HG03520 (cell line): ENCODE measurements around the gene P3H1.

Experiments
- ATAC-seq: cut with Tn5 transposase; IDR thresholded peaks from one replicate; pipeline ENCODE4 v1.9.1; 2021; ENCODE audit warnings: mild to moderate bottlenecking, moderate library complexity; ENCODE audit not compliant: unreplicated experiment

Gene P3H1

DNA sequence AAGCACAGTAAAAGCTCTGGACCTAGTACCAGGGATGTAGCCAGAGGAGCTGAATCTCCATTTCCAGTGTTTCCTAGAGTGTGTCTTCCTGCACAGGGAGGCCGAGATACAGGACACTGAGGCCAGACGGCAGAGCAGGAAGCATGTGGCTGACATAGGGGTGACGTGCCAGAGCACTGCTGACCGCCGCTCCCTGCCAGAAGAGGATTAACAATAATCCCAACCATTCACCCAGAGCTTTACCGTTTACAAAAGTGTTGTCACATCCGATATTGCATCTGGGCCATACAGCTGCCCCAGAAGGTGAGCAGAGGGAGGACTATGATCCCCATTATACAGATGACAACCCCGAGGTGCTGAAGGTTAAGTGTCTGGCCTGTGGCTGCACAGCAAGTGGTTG lies 21.0 kb downstream of the P3H1 start:
- no peak for ATAC-seq

DNA sequence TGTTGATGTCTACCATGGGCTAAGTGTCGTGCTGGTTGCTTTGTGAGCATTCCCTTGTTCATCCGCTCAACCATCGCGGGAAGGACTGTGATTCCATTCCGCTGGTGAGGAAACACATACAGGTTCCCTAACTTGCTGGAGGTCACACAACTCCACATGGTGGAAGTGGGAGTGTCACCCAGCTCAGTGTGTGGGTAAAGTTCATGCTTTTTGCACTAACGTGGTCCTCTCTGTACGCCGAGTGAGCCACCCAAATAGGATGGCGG lies 22.7 kb downstream of the P3H1 start:
- ATAC-seq, result no peak

DNA sequence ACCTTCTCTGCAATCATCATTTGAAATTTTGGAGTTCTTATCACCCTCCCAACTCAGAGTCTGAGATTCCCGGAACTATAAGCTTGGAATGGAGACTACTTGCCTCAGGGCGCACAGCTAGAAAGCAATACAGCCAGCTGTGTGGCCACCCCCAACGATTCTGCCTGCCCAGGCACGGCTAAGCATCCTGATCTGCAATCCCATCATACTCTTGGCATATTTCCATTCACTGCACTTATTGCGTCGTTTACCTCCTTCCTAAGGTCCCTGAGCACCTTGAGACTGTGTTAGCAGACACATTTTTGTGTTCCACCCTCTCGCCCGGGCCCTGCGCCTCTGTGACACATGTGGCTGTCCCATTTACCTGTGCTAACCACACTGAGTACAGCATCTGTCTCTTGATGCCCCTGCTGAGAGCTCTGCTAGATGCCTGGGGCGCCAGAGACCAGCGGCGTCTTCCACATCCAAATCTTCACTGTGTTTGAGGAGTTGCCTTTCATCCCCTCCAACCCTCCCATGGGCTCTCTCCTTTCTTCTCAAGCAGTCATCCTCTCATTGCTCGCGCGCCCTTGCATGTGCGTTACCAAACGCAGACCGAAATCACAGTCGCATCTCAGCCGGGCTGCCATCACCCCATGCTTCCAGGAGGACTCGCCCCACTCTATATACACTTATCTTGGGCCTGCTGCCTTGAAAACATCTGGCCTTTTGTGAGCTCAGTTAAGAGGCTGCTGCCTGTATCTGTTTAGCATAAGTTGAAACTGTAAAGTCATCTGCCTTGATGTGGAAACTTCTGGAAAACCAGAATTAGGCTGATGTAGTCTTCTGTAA lies 23.3 kb downstream of the P3H1 start:
- no peak for ATAC-seq

DNA sequence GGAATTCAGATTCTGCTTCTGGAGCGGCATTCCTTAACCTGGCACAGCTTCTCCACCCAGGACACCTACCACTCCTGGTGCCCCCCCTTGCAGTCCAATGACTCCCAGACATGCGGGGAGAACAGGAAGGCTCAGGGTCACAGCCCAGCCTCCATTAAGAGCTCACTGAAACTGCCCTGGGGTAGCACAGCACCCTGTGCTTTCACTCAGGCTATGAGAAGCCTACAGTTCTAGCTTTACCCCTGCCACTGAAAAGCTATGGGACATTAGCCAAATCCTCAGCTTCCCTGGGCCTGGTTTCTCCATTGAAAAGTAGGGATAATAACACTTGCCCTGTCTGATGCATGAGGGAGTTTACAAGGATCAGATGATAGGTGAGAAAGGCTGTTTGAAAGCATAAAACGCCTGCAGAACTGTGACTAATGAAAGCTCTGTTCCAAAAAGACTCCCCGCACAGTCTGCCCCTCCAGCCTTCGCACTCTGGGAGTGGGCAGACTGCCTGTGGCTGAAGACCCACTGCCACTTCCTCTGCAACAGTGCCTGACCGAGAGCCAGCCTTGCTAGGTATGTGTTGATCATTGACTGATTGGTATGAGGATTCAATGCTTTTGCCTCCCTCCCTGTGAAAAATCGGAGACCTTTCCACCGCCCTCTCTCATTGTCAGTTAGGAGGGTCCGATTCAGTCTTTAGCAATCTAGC lies 24.1 kb downstream of the P3H1 start:
- ATAC-seq, result no peak

DNA sequence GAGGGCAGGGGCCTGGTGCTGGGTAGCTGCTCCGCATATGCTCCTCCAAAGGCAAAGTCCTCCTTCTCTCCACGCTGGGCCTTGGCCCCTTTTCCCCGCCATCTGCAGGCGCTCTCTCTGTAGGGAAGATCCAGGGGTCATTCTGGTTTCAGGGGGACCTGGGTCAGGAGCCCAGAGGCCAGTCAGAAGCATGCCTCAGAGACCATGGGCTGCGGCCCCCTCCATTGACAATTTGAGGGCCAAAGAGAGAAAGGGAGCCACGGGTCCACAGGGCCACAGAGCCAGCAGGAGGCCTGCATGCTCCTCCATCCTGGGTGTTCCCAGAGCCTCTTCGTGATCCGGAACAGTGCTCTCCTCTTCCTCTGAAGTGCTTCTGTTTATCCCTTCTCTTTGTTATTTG lies 24.7 kb downstream of the P3H1 start:
- ATAC-seq, result no peak

DNA sequence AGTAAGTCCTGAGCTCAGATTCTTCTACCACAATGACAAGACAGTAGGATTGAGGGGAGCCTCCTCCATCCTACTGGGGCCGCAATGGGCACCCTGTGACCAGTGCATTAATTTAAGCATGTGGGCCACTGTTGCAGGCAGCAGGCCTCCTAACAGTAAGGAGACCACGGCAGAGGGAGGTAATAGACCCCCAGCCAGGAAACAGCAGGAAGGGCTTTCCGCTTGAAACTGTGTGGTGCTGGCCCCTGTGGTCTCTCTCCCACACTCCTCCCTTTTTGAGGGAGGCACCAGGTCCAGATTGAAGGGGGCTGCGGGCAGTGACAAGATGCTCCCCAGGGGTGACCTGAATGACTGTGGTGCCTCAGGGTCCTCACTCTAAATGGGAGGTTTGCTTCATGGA lies 25.1 kb downstream of the P3H1 start:
- no peak for ATAC-seq

DNA sequence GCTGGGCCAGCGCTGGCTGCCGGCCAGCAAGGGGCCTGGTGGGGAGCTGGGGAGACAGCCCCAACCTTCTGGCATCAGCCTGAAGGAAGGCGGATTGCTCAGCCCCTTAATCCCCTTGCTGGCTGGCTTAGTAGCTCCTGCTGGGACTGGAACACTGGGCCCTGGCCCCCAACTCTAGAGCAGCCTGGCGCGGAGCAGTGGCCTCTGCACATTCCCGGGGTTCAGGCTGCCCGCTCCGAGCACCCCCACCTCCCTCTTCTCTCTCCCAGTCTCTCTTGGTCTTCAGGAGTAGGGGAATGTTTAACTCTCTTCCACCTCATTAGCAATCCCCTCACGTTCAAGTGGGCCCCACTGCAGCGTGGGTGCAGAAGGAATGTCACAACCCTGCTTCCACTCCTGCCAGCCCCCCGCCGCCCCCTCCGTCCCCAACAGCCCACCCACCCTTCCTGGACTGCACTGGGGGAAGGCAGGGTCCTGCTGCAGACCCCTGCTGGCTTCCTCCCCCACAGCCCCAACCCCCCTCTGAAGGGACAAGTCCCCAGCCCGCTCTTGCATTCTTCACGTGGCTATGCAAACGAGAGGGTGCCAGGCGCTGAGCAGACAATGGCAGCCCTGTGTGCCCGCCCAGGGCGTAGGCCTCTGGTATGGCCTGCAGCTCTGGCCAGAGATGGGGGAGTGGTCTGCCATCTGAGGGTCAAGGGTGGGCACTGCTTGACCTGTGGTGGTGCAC lies 25.8 kb downstream of the P3H1 start:
- no peak for ATAC-seq

DNA sequence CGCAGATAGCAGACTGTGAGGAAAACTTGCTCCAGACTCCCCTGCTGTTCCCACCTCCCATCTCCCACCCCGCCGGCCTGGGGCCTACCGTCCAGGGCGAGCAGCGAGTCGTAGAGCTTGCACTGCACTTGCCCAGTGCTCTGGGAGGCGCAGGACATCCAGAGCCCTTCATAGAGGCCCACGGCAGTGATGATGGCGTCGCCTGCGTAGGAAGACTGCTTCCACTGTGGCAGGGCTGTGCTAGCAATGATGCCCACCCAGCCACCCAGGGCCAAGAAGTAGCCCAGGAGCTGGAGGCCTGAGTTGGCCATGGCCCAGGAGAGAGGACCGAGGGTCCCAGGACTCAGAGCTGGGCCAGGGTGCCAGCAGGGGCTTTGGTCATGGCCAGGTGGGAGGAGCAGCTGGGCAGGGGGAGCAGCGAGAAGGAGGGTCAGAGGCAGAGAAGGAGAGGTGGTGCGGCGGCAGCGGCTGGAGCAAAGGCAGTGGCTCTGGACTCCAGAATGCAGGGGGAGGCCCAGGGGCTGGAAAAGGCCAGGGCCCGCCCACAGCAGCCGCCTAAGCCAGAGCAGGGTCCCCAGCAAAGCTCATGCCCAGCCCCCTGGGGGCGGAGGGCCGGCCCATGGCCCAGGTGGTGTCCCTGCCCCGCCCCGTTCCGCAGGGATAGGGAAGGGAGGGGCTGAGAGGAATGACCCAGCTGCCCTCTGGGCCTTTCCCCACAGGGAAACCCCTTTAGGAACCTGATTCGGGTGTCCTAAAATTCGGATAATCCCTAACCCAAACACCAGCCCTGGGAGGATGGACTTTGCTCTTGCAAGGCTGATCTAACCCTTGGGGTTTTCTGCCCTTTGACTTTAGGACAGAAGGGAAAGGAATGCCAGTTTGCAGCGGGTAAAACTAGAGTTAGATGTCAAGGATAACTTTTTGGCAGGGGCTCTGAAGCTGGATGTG lies 26.8 kb downstream of the P3H1 start, which contains the start of gene CLDN19:
CLDN19 (minus strand) TSS at position 484 of the 948 bp plus-strand sequence; CDS start at position 311, 173 bp downstream.
- no peak for ATAC-seq

DNA sequence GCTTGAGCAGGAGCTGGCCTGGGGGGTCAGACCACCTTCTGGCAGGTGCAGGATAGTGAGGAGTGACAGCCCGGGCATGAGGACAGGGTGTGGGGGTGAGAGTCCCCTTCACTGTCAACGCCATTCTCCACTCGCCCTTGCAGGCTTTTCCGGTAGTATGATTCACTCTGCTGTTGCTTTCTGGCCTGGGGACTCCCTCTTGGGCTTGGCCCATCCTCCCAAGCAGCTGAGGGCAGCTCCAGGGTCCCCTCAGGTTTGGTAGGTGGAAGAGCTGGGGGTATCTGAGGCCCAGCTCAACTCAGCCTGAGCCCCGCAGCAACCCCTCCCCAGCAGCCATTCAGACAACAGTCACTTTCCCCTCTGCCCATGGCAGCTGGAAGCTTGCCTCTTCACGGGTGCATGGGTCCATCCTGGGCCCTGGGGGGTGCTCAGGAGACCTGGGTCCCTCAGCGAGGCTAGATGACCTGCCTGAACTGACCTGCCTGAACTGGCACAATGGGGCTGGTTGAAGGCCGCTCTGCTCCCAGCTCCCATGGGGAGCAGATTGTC lies 28.1 kb downstream of the P3H1 start:
- no peak for ATAC-seq

DNA sequence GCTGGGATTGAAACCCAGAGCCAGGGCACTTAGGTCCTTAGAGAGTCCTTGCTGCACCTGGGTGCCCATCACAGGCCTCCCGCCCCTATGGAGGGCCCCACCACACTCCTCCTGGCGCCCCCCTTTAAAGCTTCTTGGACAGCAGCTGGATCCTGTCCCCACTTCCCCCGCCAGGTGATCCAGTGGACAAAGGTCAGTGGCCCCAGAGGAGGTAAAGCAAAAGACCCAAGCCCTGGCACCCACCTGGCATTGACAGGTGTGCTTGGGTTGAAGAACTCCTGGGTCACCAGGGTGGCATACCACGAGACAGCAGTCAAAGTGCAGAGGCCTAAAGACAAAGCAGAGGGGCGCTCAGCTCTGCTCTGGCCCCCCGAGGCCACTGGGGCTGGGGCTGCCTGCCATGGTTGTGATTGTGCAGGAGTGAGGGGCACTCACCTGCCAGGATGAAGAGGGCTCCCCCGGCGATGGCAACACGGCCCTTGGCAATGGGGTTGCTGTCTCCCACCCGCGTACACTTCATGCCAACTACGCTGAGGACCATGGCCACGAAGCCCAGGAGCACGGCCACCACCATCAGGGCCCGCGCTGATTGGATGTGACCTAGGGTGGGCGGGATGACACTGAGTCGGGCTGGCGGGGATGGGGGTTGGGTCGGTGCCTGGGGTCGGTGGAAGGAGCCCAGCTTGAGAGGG lies 28.7 kb downstream of the P3H1 start:
- no peak for ATAC-seq

DNA sequence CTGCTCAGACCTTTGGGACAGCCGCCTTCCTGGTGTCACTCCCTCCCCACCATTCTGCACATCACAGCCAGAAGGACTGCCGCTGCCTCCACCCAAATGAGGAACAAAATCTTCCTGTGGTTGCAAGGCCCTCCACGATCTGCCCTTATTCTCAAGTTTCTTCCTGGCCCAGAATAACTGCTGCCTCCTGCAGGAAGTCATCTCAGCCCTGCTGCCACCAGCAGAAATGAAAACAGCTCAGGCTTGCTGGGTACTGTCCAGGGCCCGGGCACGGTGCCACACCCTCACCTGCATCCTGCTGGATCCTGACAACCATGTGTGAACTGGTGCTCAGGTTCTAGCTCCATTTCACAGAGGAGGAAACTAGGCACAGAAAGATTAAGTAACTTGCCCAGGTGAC lies 29.6 kb downstream of the P3H1 start:
- no peak for ATAC-seq

DNA sequence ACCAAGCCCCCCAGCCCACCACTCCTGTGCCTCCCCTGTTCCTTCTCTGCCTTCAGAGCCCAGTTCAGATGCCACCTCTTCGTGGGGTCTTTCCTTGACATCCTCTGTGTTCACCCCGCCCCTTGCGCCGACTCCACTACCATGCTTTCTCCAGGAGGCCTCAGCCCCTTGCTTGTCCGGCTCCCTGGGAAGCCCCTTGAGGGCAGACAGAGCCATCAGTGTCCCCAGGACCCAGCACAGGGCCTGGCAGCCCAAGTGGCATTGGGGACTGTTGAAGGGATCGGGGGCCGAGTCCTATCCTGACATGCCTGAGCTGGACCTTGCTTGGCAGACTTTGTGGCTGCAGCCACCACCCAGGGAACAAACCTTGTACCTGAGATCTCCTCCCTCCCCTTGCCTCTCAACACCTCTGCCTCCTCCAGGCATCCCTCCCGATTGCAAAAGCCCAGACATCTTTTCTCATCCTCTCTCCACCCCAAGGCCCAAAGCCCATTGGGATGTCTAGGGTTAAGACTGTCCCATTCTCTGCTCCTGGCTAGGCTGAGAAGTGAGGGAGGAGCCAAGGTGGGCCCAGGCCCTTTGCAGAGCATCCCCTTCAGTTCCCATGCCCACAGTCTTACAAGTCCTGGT lies 30.1 kb downstream of the P3H1 start:
- no peak for ATAC-seq

DNA sequence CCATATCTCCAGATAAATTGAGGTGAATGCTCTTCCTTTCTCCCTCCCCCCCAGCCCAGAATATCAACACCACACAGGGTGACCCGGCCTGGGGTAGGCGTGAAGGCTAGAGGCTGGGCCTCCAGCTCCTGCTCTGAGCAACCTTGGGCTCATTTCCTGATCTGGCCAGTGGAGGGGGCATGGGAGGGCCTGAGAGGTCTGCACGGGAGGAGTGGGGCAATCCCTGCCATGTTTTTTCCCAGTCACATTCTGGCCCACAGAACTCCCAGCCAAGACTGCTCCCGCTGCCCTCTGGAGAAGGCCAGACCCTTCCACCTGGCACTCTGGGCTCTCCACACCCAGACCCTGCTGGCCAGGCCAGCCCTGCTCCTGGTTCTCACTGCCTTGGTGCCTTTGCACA lies 30.7 kb downstream of the P3H1 start:
- no peak for ATAC-seq

DNA sequence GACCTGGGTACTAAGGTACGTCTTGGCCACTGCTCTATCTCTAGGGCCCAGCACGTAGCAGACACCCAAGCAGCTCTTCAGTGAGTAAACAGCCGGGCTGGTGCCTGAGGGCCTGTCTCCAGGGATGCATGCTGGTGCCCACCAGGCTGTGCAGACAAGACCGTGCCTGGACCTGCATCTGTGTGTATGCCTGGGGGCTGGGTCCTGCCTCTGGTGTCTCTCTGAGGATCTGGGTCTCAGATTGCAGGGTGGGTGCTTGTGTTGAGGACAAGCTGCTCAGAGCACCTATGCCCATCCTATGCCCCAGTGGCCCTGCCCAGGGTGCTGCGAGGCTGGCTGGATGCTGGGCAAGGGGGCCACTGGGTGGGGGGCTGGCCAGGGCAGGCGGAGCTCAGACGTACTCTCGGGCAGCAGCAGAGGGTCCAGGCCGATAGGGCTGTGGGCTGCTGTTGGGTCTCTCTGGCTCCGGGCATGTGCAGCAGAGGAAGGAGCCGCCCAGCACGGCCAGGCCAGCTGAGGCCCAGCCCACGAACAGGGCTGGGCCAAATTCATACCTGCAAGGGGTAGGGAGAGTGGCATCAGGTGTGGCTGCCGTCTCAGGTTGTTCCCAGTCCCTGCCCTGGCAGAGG lies 31.2 kb downstream of the P3H1 start:
- no peak for ATAC-seq

DNA sequence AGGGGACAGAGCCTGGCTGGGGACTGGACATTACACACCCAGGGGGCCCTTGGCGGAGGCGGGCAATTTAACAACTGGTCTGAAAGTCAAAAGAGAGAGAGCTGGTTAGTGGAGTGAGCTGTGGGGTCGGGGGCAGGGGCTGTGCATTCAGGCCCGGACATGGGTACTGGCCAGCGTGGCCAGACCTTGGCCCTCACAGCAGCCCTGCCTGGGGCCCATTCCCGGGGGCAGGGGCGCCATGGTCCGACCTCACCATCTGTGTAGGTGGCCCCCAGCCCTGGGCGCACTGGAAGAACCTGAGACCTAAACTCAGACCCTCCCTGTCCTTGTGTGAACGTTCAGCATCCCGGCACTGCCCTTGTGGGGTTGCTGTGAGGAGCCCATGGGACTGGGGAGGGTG lies 31.8 kb downstream of the P3H1 start:
- no peak for ATAC-seq

DNA sequence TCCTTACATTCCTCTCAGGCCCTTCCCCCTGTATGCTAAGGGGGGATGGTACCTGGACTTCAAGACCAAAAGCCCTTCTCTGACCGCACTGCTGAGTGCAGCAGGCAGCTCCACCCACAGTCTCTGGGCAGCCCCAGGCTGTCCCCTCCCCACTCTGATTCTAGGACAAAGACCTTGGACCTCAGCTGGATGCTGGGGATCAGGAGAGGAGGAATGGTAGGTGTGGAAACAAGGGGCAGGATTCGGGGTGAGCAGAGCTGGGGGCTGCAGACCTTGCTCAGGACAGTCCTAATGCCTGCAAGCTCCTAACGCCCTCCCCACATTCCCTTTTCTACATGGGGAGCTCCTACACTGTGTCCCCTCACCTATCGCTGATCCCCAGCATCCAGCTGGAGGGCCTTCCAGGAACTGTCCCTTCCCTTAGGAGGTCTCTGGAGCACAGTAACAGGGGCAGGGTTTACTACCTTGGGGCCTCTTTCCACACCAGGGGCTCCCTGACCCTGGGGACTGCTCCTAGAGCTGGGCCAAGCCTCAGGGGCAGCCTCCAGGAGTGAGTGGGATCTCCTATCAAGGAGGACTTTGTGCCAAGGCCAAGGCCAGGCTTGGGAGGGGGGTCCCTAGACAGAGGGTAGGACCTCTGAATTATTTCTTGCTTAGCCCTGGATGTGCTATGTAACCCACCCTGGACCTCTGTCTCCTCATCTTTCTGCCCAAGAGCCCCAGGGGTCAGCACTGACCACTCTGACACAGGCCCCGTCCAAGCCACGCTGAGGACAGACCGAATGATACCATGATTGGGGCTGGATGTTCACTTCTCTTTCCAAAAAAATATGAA lies 32.4 kb downstream of the P3H1 start:
- ATAC-seq, result no peak

DNA sequence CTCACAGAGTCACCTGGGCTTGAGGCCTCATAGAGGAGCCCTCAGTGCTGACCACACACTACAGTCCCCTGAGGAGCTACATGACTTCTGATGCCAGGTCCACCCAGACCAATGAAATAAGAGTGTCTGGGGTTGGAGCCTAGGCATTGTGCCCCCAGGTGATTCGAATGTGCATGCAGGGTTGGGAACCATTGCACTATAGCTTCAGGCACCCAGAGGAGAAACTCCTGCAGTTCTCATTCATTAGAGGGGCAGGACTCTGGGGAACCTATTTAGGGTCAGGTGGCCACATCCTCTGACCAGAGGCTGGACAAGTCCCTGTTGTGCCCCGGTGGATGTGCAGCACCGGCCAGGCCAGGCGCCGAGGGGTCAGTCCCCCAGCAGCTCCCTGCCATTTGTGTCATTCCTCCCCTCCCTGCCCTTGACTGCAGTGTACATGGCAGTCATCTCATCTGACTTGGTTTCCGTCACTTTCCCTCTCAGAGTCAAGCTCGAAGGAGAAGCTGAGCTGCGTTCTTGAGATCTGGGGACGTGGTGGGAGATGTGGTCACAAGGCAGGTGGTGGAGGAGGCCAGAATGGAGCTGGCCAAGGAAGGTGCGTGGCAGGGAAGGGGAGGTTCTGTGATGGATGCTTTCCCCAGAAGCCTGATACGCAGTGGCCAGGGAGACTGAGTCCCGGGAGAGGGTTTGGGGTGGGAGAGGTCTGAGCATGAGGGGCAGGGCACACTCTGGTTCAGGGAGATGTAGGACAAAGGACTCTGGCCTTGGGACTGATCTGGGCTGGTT lies 33.2 kb downstream of the P3H1 start:
- ATAC-seq, result no peak
